ENCODE data around the gene KLK4. TPM values are rescaled to one million over a fixed set of nuclear protein-coding genes. Genes with fewer than 3 reads are reported as not detected.
A peak's percentile ranks its signal among the peaks of the same experiment; 100 is the strongest.
"Not testable (repeated sequence)": the region's sequence is repeated elsewhere in the genome, so short reads cannot be mapped to it uniquely, and the experiment has no call there.

Gene KLK4
- total and polyA plus RNA-seq, 11 donors, result not detected

- ATAC-seq (peak in 2 of 4 donors; percentile 48 to 50), DNase-seq (no peak)
- Histone ChIP-seq H3K4me1 (no peaks in the 10 kb centered on the region), H3K27me3 (peaks cover 0 to 37% (median 4%) of the 10 kb centered on the region in 9 donors), H3K27ac (no peak overlapping the region), H3K4me3 (no peak overlapping the region), H3K36me3 (no peaks in the 10 kb centered on the region), H3K9me3 (no peaks in the 10 kb centered on the region)
- TF ChIP-seq POLR2A (IDR thresholded peaks at IDR 0.05) (no peak), CTCF (IDR thresholded peaks at IDR 0.05) (no peak)
- intact Hi-C loops (cut with DNase I), result no loop called here
- WGBS, 4 donors, result 66 to 71% (median 68%) methylated on average over 6 of the region's 6 CpGs
Measured at GRCh38 chr19:50896591-50897190, 14.5 kb downstream of the KLK4 start.

- DNase-seq; H3K4me1 ChIP-seq; ATAC-seq; H3K27ac ChIP-seq; H3K4me3 ChIP-seq; H3K9me3 ChIP-seq; H3K36me3 ChIP-seq; intact Hi-C loops (cut with DNase I): not testable (repeated sequence)
- WGBS, 4 donors, result 82 to 85% (median 84%) methylated on average over 9 of the region's 9 CpGs
- H3K27me3 ChIP-seq, result peaks cover 0 to 36% (median 0%) of the 10 kb centered on the region in 9 donors
Measured at GRCh38 chr19:50896089-50896590, 15.1 kb downstream of the KLK4 start.

GRCh38 chr19:50894478-50895356, 16.5 kb downstream of the KLK4 start:
- H3K36me3 ChIP-seq, result no peaks in the 10 kb centered on the region
- TF ChIP-seq POLR2A (IDR thresholded peaks at IDR 0.05), result no peak
- TF ChIP-seq CTCF (IDR thresholded peaks at IDR 0.05), result no peak
- H3K27ac ChIP-seq, result no peak overlapping the region
- ATAC-seq (peak in 1 of 4 donors; percentile 31), DNase-seq (no peak)
- H3K27me3 ChIP-seq, result peaks cover 0 to 29% (median 0%) of the 10 kb centered on the region in 9 donors
- H3K9me3 ChIP-seq, result no peaks in the 10 kb centered on the region
- H3K4me1 ChIP-seq, result no peaks in the 10 kb centered on the region
- intact Hi-C loops (cut with DNase I), result no loop called here
- H3K4me3 ChIP-seq, result no peak overlapping the region
- WGBS, 4 donors, result 64 to 70% (median 64%) methylated on average over 10 of the region's 10 CpGs

GRCh38 chr19:50893047-50893736, 18.0 kb downstream of the KLK4 start:
- 85 to 88% (median 88%) methylated on average over 10 to 18 of the region's 18 CpGs for WGBS, 4 donors
- peaks cover 0 to 35% (median 2%) of the 10 kb centered on the region in 9 donors for H3K27me3 ChIP-seq
- H3K4me1 ChIP-seq, result no peaks in the 10 kb centered on the region
- no peak overlapping the region for H3K27ac ChIP-seq
- ATAC-seq (no peak), DNase-seq (no peak)
- H3K36me3 ChIP-seq, result no peaks in the 10 kb centered on the region
- TF ChIP-seq POLR2A (IDR thresholded peaks at IDR 0.05) (no peak), CTCF (IDR thresholded peaks at IDR 0.05) (no peak)
- no peak overlapping the region for H3K4me3 ChIP-seq
- intact Hi-C loops (cut with DNase I), result no loop called here
- no peaks in the 10 kb centered on the region for H3K9me3 ChIP-seq

Measured in heart left ventricle (tissue), 16 donors.